Ectodermal cell (in vitro differentiated cells): ENCODE data around the gene GANC.

ENCODE experiments used
- H3K27ac ChIP-seq: 2 replicates; pipeline ENCODE4 v1.7.0; 2013; ENCODE audit warnings: mild to moderate bottlenecking, low read depth, low read length; ENCODE audit not compliant: insufficient read depth, poor library complexity, severe bottlenecking
- H3K27me3 ChIP-seq: 2 replicates; pipeline ENCODE4 v1.7.0; 2013; ENCODE audit warnings: mild to moderate bottlenecking, low read length; ENCODE audit not compliant: insufficient read depth, control insufficient read depth, poor library complexity, severe bottlenecking
- H3K36me3 ChIP-seq: one replicate; pipeline ENCODE4 v1.7.0; 2013; ENCODE audit warnings: low read length; ENCODE audit not compliant: control insufficient read depth, insufficient read depth
- H3K4me1 ChIP-seq: one replicate; pipeline ENCODE4 v1.7.0; 2013; ENCODE audit warnings: low read length; ENCODE audit not compliant: control insufficient read depth, insufficient read depth
- H3K4me3 ChIP-seq: 2 replicates; pipeline ENCODE4 v1.7.0; 2013; ENCODE audit warnings: low read depth, low read length, control low read depth; ENCODE audit not compliant: insufficient read depth
- H3K9me3 ChIP-seq: 2 replicates; pipeline ENCODE4 v1.7.0; 2013; ENCODE audit warnings: mild to moderate bottlenecking, low read length, moderate library complexity; ENCODE audit not compliant: control insufficient read depth
- WGBS, 2 experiments: methylation state at CpG; one replicate each; pipeline ENCODE4 v1.1.7; 2013; ENCODE audit warnings: missing lambda C conversion rate in 2 of 2; 5-methylcytosine and 5-hydroxymethylcytosine counted together

Gene GANC

DNA sequence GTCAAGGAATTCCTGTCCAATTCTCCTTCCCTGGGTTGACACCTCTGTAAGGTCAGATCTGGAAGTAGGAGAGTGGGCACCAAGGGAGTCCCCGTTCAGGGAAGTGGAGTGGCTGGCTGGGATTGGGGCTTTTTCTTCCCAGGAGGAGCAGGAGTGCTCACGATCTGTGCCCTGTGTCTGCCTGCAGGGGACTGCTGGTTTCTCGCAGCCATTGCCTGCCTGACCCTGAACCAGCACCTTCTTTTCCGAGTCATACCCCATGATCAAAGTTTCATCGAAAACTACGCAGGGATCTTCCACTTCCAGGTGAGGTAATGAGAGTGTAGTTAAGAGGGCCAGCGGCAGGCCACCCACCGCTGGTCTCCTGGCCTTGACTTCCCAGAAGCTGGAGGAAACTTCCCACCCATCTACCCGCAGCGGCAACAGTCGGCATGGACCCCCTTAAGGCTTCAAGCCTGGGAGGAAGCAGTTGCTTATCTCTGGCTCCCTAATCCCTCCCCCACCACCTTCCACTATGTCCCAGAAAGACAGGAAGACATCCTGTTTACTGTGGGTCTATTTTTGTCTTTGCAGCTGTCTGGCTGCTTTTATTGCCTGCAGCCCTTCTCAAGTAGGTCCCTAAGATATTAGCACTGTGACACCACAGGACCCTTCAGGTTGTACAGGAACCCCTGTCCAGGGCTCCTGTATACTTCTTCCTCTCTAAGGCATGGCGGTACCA lies 113.1 kb downstream of the GANC start:
- Histone ChIP-seq H3K4me3 (no peak overlapping the region), H3K27ac (no peak overlapping the region), H3K9me3 (no peaks in the 10 kb centered on the region), H3K27me3 (no peaks in the 10 kb centered on the region), H3K4me1 (peaks cover 4% of the 10 kb centered on the region), H3K36me3 (no peaks in the 10 kb centered on the region)
- WGBS, 2 experiments: 89 to 91% methylated on average over 12 of the region's 12 CpGs

DNA sequence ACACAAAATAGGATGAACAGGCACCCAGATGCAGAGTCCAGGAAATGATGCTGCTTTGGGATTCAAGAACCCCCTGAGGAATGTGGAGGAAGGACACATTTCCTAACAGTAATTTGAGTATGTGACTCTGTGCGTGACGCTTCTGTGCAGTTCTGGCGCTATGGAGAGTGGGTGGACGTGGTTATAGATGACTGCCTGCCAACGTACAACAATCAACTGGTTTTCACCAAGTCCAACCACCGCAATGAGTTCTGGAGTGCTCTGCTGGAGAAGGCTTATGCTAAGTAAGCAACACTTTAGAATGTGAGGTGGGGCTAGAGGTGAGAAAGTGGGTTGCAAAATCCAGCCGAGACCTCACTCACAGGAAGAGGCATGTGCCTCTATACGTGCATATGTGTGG lies 114.6 kb downstream of the GANC start:
- no peaks in the 10 kb centered on the region for H3K36me3 ChIP-seq
- WGBS, 2 experiments: 92 to 94% methylated on average over 8 of the region's 8 CpGs
- no peaks in the 10 kb centered on the region for H3K27me3 ChIP-seq
- no peaks in the 10 kb centered on the region for H3K9me3 ChIP-seq
- no peak overlapping the region for H3K4me3 ChIP-seq
- H3K4me1 ChIP-seq: peaks cover 4% of the 10 kb centered on the region
- H3K27ac ChIP-seq: no peak overlapping the region

DNA sequence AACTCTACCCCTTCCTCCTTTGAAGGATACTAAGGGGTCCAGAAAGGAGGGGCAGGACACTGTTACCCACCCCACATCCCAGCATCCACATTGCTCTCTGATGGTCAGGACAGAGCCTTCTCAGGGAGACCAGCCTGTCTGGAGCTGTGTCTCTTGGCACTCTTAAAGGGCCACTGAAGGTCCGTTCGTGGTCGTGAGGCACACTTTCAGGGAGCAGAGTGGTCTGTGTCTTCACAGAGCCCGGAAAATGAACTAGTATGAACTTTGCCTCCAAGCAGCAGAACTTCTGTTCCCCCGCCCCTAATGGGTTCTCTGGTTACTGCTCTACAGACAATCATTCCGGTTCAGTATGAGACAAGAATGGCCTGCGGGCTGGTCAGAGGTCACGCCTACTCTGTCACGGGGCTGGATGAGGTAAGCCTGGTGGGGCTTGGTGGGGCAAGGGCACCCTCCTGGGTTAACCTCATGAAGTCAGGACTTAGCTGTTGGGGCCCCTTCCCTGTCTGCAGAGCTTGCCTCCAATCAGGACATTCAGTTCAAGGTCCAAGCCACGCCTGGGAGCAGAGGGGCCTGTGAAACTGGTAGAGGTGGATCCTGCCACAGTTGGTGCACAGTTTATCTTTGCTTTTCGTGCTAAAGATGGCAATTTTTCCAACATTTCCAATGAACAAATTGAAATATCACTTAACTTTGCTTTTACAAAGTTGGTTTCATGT lies 119.5 kb downstream of the GANC start:
- Histone ChIP-seq H3K4me1 (no peaks in the 10 kb centered on the region), H3K36me3 (no peaks in the 10 kb centered on the region), H3K27me3 (no peaks in the 10 kb centered on the region), H3K27ac (no peak overlapping the region), H3K4me3 (no peak overlapping the region), H3K9me3 (no peaks in the 10 kb centered on the region)
- WGBS, 2 experiments: 91 to 93% methylated on average over 11 of the region's 11 CpGs

DNA sequence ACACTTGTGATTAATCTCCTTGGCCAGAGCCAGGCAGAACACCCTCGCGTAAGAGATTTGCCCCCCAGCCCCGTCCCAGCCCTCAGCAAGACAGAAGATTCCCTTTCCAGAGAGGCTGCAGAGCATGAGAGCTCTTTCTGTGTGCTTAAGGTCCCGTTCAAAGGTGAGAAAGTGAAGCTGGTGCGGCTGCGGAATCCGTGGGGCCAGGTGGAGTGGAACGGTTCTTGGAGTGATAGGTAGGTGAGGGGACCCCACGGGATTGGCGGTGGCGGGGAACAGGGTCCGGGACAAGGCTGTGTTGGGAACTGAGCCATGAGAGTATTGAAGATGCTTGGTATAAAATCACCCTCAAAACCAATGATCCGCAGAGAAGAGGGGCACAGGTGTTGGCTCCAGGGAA lies 121.1 kb downstream of the GANC start:
- Histone ChIP-seq H3K27ac (no peak overlapping the region), H3K27me3 (no peaks in the 10 kb centered on the region), H3K4me3 (no peak overlapping the region), H3K36me3 (no peaks in the 10 kb centered on the region), H3K9me3 (no peaks in the 10 kb centered on the region), H3K4me1 (no peaks in the 10 kb centered on the region)
- 92 to 93% methylated on average over 13 of the region's 13 CpGs for WGBS, 2 experiments

DNA sequence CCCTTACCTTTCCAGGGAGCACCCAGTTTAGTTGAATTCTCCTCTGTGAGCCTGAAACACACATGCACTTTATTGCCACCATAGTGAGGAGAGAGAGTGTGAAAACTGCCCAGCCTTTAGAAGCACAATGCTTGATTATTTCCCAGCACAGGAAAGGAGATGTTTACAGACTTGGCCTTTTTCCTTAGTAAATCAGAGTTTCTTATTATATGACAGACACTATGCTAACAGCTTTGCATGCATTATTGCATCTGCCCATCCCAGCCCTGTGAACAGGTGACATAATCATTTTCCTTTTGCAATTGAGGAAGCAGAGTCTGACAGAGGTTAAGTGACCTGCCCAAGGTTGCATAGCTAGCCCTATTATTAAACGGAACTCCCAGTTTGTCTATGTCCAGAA lies 122.8 kb downstream of the GANC start:
- no peaks in the 10 kb centered on the region for H3K4me1 ChIP-seq
- no peak overlapping the region for H3K4me3 ChIP-seq
- H3K27ac ChIP-seq: no peak overlapping the region
- 79 to 83% methylated on average over 1 of the region's 1 CpG for WGBS, 2 experiments
- no peaks in the 10 kb centered on the region for H3K9me3 ChIP-seq
- H3K36me3 ChIP-seq: no peaks in the 10 kb centered on the region
- no peaks in the 10 kb centered on the region for H3K27me3 ChIP-seq

DNA sequence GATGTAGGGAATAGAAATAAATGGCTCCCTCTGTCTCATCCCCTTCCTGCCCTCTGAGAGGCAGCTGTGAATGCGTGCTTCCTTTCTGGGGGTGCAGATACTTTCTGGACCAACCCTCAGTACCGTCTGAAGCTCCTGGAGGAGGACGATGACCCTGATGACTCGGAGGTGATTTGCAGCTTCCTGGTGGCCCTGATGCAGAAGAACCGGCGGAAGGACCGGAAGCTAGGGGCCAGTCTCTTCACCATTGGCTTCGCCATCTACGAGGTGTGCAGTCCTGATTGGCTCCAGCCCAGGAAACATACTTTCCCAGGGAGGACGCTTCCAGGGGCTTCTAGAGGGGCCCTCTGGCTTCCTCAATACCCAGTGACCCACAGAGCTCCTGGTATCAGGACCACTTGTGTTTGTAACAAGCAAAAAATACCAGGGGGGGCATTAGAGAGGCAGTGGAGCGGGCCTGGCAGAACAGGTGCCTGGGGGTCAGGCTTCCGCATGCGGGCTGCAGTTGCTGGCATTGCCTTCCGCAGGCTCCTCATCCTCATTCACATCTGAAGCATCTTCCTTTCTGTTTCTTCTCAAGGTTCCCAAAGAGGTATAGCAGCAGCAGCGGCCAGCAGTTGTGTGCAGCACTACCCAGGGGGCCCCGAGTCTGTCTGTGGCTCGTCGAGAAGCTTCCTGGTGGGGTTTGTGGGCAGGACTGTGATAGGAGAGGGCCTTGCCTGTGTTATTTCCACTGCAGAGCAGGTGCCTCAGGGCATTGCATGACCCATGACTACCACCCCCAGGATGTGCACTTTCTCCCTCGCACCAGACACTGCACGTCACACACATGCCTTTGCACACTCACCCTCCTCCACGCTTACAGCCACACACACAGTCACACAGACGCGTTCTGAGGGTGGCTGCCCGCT lies 128.8 kb downstream of the GANC start:
- Histone ChIP-seq H3K36me3 (no peaks in the 10 kb centered on the region), H3K4me3 (no peak overlapping the region), H3K27ac (no peak overlapping the region), H3K4me1 (no peaks in the 10 kb centered on the region), H3K9me3 (no peaks in the 10 kb centered on the region), H3K27me3 (no peaks in the 10 kb centered on the region)
- WGBS, 2 experiments: 94% methylated on average over 24 of the region's 24 CpGs

DNA sequence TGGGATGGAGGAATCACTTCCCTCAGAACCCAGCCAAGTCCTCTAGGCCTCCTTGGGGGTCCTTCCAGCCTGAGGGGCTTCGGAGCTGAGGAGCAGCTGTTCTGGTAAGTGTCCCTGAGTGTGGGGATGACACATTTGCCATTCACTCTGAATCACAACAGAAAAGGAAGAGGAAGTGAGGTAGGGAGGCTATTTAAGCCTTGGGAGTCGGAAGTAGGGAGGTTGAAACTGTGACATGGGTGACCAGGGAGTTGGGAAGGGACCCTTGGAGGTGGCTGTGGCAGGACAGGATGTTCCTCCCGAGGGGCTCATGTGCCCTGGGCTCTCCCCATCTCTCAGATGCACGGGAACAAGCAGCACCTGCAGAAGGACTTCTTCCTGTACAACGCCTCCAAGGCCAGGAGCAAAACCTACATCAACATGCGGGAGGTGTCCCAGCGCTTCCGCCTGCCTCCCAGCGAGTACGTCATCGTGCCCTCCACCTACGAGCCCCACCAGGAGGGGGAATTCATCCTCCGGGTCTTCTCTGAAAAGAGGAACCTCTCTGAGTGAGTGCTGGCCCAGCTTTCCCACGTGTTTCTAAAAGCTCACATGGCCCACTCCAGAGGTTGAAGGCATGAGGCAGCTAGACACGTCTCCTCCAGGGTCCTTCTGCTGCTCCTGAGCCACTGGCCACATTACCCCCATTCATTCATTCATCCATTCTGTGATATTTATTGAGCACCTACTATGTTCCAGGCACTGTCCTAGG lies 129.6 kb downstream of the GANC start:
- Histone ChIP-seq H3K36me3 (no peaks in the 10 kb centered on the region), H3K27me3 (no peaks in the 10 kb centered on the region), H3K4me1 (no peaks in the 10 kb centered on the region), H3K4me3 (no peak overlapping the region), H3K9me3 (no peaks in the 10 kb centered on the region), H3K27ac (no peak overlapping the region)
- WGBS, 2 experiments: 92 to 93% methylated on average over 15 of the region's 15 CpGs

DNA sequence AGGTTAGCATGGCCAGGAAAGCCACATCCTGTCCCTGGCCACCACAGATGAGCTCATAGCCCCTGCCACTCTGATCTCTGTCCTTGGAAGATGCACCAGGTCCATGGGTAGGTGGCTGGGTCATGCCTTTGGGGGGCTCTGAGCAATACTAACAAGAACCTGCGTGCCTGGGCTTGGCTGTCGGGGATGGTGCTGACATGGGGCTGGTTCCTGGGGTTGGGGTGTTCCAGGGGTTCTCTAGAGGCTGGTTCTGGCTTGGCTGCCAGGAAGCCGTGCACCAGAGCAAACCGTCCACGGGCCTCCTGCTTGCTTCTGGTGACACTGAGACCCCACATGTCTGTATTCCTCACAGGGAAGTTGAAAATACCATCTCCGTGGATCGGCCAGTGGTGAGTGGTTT lies 130.4 kb downstream of the GANC start:
- no peak overlapping the region for H3K27ac ChIP-seq
- no peaks in the 10 kb centered on the region for H3K27me3 ChIP-seq
- WGBS, 2 experiments: 93 to 95% methylated on average over 7 of the region's 7 CpGs
- no peaks in the 10 kb centered on the region for H3K36me3 ChIP-seq
- H3K4me1 ChIP-seq: no peaks in the 10 kb centered on the region
- H3K4me3 ChIP-seq: no peak overlapping the region
- no peaks in the 10 kb centered on the region for H3K9me3 ChIP-seq

DNA sequence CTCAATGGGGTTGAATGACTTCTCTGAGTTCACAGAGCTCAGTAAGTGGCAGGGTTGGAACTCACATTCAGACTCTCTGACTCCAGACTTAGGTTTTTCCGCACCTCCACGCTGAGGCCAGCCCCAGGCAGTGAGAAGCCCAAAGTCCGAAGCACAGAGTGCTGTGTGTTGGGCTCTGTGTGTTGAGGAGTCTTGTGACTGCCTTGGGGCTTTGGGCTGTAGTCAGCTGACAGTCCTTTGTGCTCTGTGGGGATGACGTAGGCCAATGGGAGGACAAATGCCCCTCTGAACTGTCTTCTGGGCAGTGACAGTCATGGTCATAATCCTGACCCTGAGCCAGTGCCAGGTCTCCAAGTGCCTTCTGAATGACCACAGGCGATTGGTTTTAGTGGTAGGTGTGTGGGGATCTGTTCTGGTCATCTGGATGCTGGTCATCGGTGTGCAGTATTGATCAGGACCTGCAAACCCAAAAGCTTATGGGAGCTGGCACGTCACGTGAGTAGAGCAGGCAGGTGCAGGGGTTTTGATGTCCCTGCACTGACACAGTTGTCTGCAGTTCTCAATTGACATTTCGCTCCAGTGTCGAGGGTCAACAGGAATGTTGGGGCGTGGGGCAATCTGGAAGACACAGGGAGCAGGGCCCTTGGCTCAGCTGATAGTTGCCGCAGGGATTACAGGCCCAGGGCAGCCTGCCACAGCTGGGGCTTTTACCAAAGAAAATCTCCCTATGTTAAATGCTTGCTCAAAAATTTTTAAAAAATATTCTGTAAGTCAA lies 131.6 kb downstream of the GANC start:
- no peaks in the 10 kb centered on the region for H3K9me3 ChIP-seq
- WGBS, 2 experiments: 84 to 86% methylated on average over 12 of the region's 12 CpGs
- H3K36me3 ChIP-seq: no peaks in the 10 kb centered on the region
- no peak overlapping the region for H3K27ac ChIP-seq
- no peak overlapping the region for H3K4me3 ChIP-seq
- H3K4me1 ChIP-seq: no peaks in the 10 kb centered on the region
- no peaks in the 10 kb centered on the region for H3K27me3 ChIP-seq
